HG02981 (cell line): ENCODE results near the gene AKR7A2.

ENCODE experiments used
- ATAC-seq: cut with Tn5 transposase; IDR thresholded peaks from one replicate; pipeline ENCODE4 v1.9.1; 2021; ENCODE audit warnings: mild to moderate bottlenecking, moderate library complexity; ENCODE audit not compliant: unreplicated experiment

The AKR7A2 gene

DNA sequence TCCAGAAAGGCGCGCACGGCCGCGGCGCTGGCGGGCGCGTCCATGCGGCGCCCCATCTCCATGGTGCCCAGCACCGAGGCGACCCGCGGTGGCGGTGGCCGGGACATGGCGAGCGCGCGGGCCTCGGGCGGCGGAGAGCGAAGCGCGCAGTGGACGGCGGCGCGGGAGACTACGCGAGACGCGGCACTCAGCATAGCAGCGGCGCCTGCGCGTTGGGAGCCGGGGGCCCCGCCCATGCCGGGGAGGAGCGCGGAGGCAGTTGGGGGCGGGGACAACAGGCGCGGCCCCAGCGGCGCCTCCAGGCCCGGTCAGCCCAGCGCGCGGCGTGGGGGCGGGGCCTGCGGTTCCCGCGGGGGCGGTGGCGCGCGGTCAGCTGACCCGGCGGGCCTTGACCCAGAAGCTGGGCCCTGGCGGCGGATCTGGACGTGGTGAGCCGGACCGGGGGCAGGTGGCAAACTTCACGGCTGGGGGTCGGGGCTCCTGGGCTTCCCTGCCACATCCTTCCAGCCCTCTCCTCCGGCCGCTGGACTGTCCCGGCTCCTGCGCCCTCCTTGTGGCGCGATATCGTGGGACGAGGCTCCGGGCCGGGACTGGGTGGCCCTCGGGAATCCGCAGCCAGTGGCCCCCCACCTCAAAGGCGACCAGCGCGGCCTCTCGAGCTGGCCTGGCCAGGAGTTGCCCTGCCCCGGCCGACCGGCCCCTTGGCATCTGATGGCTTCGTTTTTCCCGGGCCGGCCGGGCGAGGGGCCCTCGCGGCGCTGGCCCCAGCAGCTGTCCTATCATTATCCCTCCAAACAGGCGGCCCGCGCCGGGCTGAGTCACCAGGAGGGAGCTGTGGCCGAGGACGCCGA, at the start of gene AKR7A2, which contains the start of gene SLC66A1:
Gene AKR7A2, minus strand, starts transcription at position 214 of the 851 bp plus-strand sequence. Its CDS starts 20 bp downstream, at position 194.
Gene SLC66A1, plus strand, starts transcription at position 396 of the 851 bp plus-strand sequence. CDS start 5,352 bp downstream, outside the sequence.
- peak; percentile 67 for ATAC-seq

DNA sequence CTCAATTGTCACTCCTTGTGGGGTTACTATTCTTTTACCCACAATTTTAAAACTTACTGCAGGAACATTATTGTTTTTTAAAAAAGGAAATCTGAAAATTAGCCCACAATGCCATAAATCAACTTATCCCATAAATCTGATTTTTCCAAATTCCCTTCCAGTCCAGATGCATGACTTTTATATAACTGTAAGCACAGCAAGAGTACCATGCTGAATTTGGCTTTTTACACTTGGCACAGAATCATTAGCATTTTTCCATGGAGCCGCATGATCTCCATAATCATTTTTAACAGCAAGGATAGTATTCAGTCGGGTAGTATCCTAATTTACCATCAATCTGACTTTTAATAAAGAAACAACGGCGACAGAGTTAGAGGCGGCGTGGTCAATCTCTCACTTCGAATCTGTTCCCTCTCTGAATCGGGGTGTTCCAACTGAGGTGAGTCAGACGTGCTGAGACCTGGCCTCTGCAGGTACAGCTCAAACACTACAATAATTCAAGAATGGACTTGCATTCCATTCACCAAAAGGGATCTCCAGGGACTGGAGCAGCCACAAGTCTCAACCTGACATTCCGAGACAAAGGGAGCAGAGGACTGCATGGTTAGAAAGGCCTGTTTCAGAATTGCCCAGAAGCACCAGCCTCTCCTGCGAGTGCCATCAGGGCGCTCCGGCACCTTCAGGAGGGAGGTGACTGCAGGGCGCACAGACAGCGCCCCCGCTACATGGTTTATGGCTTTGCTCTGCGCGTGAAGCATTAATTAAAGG, 49.1 kb upstream of the AKR7A2 start:
- ATAC-seq: no peak

DNA sequence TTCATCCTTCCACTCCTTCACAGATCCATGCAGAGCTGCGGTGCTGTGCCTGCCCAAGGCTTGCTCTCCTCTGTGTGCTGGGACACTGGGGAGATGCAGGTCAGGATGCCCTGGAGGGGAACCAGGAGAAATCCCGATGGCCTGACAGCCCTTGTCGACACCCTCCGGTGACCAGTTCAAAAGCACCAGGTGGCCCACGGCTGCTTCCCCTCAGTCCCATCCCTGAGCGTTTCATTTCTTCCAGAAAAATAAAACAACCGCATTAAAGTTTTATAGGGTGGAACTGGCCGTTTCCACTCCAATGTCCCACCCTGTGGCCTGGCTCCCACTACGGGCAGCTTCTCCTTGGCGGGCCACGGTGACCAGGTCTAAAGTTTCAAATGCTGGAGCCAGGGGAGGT, 48.5 kb upstream of the AKR7A2 start:
- ATAC-seq: no peak

DNA sequence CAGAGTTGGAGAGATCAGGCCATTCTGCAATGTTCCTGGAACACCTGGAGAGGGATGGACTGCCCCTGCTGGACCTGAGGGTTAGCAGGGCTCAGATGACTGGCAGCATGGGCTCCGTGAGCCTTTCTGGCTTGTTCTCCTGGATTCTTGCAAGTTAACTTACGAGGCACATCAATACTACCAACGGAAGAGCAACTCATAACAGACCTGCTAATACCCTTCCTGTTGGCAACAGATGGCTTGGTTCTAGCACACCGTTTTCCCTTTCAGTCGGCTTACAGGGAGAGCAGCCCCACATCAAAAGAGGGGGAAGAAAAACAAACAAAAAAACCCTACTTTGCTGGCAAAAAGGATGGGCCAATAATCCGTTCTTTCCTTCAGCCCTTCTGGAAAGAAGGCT, 48.1 kb upstream of the AKR7A2 start:
- ATAC-seq: no peak

DNA sequence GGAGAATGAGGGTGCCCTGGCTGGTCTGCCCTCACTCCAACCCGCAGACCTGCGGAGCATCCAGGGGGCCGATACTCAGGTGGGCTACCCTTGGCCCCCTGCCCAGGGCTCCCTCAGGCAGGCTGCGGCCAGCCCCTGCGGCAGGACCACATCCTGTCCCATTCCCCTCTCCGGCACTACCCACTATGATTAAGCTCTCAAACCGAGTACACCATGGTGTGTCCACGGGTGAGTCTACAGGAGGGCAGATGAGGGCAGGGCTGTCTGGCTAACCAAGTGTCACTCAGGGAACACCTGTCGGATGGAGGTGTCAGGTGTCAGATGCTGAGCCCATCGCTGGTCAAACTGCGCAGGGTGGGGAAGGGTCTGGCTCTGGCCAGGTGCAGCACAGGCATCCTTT, 47.4 kb upstream of the AKR7A2 start:
- ATAC-seq: no peak

DNA sequence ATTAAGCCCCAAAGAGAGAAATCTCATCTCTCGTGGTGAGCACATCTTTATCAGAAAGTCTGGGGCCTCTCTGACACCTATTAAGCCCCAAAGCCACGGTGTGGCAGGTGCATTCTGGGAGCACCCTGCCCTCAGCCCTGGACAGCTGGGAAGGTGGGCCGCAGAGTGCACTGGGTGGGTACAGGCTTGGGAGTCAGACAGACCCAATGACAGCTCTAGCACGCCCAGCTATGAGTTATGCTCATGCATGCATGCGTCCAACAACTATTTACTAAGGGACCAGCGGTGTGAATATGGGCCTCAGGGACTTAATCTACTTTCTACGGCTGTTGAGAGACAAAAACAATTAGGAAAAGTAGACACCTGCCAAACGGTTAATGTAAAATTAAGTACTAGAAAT, 46.8 kb upstream of the AKR7A2 start:
- ATAC-seq: no peak

DNA sequence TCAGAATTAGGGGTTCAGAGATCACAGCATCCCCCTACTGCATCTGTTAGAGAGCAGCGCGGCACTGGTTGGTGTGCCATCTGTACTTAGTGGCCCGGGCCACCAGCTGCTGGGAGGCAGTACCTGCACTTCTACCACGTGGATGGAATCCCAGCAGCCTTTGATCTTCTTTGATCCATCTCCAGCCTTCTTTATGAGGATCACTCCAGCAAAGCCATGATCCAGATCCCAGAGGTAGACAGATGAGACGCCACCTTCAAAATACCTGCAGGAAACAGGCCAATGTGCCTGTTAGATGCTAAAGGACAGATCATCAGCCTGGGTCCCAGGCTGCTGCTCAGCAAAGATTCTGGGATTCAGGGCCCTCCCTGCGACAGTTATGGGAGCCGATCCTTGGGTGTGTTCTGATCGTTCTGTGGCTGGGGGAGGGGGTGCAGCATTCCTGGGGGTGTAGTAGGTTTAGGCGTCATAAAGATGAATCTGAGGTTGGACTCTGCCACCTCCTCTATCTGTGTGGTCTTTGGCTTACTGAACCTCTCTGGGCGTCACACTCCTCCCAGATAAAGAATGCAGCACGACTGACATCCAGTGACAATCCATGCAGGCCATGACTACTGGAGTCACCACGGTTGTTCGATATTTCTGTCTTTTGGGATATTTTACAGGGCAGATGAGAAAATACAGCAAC, 45.5 kb upstream of the AKR7A2 start:
- no peak for ATAC-seq

DNA sequence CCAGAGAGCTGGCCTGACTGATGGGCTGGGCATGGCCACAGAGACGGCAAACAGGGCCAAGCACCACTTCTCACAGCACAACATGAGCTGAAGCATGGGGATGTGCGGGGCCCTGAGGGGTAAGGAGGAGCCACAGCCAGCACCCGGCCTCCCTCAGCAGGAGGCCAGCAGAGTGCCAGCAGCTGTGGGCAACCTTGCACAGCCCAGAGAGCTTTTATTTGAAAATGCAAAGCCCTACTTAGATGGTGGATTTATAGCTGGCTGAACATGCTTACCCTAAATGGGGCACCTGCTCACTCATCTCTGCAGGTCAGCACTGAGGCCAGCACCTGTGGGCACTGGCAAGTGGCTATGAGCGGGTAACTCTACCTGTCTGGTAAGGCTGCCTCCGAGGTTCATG, 44.3 kb upstream of the AKR7A2 start:
- no peak for ATAC-seq

DNA sequence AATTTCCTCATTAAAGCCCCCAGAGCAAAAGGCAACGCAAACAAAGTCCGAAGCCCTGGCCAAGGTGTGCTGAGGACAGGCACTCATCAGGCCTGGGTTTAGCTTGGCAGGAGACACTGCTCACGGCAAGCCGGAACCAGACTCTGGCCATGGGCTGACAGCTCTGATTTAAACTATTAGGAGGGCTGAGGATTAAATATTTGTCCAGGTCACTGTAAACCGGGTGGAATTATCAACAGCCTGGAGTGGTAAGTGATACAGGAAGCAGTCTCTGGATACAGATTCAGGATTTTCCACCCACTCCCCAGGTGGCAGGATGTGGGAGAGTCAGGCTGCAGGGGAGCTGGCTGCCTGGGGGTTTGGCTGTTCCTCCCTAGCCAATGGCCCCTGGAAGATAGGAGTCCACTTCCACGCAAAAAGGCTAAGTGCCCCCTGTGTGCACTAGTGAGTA, 42.6 kb upstream of the AKR7A2 start:
- ATAC-seq: no peak

DNA sequence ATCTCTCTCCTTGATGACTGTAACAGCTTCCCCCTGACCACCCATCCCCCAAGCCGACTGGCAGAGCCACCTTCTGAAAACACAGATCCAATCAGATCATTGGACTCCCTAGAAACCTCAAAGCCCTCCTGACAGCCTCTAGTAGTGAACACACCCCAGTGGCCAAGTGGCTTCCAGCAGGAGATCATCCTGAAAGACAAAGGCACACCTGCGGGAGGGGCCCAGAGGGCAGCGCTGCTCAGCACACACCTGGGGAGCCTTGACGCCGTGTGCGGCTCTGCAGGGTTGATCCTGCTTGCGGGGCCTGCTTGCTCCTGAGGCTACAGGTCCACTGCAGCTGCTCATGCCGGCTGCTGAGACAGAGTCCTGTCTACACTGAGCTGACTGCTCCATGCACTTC, 41.7 kb upstream of the AKR7A2 start:
- no peak for ATAC-seq

DNA sequence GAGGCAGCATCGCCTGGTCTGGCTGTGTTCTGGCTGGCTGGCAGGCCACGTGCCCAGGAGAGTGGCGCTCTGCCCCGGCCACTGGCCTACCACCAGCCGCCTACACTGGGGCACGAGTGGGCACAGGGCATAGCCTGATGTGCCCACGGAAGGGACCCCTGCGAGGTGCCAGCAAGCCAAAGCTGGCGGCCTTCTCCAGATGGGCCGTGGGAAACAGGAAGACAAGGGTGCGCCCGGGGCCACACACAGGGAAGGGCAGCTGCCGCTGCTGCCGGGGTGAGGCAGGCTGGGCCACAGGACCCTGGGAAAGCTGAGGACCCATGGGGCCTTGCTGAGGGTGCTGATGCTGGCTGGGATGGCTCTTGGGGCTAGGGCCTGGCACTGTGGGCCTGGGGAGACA, 40.9 kb upstream of the AKR7A2 start:
- ATAC-seq: no peak

DNA sequence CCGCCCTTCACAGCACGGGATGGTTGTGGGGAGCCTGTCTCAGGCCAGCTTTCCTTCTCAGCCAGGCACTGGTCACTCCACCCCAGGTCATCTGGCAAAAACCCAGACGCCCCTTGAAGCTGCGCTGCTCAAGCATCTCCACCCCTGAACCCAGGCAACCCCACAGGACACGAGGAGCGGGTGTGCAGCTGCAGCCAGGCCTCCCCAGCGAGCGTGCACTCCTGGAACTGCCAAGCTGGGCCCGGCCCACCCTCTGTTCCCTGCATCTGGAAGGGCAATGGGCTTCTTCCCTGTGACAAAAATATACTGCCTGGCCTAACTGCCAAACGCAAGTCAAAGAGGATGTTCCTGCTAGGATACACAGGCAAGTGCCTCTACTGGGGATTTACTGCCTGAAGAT, 39.9 kb upstream of the AKR7A2 start:
- no peak for ATAC-seq

DNA sequence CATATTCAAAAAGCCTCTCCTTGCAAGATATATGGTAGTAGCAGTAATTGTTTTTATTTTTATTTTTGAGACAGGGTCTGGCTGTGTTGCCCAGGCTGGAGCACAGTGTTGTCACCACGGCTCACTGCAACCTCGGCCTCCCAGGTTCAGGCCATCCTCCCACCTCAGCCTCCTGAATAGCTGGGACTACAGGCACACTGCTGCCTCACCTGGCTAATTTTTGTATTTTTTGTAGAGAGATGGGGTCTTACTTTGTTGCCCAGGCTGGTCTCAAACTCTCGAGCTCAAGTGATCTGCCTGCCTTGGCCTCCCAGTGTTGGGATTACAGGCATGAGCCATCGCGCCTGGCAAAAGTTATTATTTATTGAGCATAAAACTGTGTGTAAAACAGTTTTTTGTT, 38.6 kb upstream of the AKR7A2 start:
- ATAC-seq: no peak

DNA sequence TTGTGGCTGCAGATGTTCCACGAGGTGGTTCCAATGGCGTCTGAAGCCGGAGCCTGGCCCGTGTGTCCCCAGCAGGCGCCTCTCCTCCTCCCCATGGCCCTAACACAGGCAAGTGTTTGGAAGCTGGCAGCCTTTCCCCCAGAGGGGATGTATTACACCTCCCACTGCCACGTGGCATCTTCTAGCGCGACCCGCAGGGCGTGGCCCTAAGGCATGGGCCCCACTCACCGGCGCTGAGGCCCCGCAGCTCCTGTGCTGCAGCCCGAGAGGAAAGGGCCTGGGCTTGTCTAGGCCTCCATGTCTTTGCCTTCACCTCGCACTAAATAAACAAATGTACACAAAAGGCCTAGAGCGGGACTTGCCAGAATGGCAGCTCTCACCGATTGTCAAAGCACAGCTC, 38.1 kb upstream of the AKR7A2 start:
- no peak for ATAC-seq

DNA sequence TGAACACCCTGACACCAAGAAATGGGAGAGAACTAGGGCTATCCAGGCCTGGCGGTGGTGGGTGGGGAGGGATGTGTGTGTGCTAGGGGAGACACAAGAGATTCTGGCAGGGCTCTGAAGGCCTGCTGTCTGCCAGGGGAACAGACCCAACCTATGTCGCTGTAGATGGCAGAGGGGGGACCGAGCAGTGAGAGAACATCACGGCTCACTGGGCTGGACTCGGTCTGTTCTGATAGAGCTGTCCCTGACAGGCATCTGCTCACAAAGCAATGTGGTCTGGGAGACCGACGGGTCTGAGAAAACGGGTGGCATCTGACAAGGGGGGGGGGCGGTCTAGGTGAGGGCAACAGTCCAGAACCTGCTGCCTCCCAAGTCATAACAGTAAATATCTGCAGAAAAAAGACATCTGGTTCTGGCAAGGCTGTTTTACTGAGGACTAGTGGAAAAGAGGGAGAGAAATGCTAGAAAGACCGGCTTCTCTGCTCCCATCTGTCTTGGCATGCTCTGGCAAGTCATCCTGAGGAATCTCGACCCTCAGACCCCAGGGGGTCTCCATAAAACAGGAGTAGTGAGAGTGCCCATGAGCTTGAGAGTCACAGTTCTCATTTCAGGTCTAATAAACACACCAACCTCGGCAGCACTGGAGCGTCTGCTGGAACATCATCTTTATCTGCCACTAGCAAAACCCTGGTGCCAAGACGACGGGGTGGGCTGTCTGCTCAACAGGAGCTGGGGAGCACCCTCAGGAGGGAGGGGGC, 36.7 kb upstream of the AKR7A2 start:
- ATAC-seq: no peak

DNA sequence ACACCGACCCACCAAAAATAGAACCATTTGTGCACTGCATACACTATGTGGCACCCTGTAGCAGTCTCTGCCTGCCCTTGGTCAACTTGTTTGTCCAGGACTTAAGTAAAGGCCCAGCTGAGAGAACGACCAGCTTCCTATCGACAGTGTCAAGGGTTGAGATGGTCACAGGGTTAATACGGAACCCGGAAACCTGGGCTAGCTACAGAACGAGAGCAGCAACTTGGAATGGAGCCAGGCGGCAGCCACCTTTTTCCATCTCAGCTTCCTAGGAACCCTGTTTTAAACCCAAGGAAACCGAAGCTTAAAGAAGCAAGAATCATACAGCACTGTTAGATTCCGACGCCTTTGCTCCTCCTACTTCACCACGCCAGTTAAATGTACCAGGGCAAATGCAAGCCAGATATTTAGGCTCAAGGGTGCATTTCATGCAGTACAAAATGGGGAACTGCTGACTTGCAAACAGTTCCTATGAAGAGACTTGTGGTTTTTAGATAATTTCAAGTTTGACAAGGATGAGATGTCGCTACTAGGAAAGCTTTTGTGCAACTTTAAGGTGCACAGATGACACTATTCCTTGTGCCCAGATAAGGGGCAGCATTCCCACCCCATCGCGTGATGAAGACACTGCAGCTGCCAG, 35.7 kb upstream of the AKR7A2 start:
- ATAC-seq: no peak

DNA sequence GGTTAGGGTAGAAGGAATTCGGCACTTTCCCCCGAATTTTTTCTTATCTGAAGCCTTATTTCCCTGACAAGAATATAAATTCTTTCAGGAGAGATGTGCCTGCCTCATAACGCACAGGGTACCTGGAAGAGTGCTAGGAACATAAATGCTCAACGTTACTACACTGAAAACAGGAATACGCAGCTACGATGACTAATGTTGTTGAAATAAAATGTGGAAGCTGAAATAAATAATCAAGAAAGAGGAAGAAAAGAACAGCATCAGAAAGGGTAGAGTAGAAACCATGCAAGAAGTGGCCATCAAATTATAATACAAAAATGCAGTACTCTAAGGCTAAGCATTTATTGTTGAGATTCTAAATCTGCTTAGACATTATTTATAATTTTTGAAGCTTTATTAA, 34.1 kb upstream of the AKR7A2 start:
- no peak for ATAC-seq

DNA sequence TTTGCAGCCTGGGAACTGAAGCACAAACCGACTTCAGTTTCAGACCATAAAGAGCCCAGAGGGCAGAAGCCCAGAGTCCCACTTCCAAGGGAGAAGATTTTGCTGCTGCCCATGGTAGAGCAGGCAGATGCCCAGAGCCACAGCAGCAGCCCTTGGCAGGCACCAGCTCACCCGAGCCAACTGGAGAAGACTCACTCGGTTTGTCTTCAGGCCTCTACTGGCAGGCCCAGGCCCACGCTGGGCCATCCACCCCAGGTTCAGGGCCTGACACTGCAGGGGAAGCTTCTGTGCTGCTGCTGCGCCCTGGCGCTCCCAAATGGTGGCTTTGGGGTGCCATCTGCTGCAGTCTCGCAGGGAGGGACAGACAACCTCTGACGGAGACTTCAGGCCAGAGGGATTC, 33.4 kb upstream of the AKR7A2 start:
- no peak for ATAC-seq

DNA sequence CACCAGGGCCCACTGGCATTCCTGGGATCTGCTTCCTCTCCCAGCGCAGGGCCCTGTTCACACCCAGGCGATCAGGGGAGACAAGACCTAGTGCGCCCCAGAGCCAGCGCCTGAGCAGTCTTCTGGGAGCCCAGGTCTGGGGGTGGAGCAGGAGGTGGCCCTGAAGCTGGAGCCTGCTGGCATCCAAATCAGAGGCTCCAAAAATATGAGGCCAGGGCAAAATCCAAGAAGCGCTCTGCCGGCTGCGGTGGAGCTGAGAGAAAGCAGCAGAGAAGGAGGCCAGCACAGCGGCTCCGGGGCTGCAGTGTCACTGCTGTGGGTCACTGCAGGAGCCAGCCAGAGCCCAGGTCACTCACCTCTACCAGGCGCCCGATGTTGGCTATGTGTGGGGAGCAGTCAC, 32.9 kb upstream of the AKR7A2 start:
- no peak for ATAC-seq

DNA sequence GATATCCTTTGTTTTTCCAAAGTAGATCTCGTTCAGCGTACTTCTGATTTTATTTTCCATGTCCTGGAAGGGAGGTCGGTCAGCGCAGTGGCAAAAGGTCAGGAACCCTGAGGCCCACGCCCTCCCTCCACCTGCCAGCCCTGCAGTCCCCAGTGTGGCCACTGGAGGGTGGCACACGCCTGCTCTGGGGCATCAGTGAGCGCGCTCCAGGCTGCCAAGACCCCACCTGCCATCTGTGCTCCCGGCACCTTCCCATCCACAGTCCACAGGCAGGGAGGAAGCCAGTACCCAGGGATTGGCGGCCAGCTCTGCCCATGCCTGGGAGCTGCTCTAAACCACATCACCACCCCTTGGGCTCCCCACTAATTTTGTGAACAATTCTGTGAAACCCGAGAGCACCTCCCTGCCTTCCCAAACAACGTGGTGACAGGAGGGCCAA, 32.4 kb upstream of the AKR7A2 start:
- no peak for ATAC-seq
